WI38 (cell line): ENCODE data around the gene FAN1.

Experiments used
- H3K4me3 ChIP-seq: 2 replicates; pipeline ENCODE4 v1.5.1; 2011; ENCODE audit warnings: low read depth, mild to moderate bottlenecking, control low read depth, low read length
- TF ChIP-seq, protein P1 (sequence below): IDR thresholded peaks from 2 replicates; pipeline ENCODE4 v1.5.1; 2012; ENCODE audit warnings: low read depth, mild to moderate bottlenecking, control low read depth, low read length

Gene FAN1

DNA sequence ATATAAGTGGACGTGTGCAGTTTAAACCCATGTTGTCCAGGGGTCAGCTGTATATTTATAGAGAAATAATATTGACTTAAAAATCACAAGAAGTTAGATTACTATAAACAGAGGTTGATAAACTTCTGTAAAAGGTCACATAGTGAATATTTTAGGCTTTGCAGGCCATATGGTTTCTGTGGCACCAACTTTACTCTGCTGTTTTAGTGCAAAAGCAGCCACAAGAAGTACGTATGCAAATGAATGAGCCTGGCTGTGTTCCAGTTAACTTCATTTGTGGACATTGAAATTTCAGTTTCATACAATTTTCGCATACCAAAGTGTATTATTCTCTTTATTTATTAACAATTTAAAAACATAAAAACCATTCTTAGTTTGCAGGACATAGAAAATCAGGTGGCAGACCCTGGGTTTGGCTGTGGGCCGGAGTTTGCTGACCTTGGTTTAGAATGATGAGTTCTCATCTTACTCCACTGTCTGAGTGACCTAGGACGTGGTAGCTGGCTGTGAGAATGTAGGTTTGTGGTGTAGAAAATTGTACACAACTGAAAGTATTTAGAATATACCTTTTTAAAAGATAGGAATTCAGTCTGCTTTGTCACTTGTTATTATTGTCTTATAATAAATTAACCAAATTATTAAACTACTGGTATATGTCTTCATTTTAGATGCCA lies 16.3 kb downstream of the FAN1 start:
- no peak overlapping the region for H3K4me3 ChIP-seq
- TF ChIP-seq, protein P1, sequence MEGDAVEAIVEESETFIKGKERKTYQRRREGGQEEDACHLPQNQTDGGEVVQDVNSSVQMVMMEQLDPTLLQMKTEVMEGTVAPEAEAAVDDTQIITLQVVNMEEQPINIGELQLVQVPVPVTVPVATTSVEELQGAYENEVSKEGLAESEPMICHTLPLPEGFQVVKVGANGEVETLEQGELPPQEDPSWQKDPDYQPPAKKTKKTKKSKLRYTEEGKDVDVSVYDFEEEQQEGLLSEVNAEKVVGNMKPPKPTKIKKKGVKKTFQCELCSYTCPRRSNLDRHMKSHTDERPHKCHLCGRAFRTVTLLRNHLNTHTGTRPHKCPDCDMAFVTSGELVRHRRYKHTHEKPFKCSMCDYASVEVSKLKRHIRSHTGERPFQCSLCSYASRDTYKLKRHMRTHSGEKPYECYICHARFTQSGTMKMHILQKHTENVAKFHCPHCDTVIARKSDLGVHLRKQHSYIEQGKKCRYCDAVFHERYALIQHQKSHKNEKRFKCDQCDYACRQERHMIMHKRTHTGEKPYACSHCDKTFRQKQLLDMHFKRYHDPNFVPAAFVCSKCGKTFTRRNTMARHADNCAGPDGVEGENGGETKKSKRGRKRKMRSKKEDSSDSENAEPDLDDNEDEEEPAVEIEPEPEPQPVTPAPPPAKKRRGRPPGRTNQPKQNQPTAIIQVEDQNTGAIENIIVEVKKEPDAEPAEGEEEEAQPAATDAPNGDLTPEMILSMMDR = no peak

- TF ChIP-seq, protein P1 = no peak
- no peak overlapping the region for H3K4me3 ChIP-seq
Observed at GRCh38 chr15:30921106-30921505, 17.4 kb downstream of the FAN1 start.

DNA sequence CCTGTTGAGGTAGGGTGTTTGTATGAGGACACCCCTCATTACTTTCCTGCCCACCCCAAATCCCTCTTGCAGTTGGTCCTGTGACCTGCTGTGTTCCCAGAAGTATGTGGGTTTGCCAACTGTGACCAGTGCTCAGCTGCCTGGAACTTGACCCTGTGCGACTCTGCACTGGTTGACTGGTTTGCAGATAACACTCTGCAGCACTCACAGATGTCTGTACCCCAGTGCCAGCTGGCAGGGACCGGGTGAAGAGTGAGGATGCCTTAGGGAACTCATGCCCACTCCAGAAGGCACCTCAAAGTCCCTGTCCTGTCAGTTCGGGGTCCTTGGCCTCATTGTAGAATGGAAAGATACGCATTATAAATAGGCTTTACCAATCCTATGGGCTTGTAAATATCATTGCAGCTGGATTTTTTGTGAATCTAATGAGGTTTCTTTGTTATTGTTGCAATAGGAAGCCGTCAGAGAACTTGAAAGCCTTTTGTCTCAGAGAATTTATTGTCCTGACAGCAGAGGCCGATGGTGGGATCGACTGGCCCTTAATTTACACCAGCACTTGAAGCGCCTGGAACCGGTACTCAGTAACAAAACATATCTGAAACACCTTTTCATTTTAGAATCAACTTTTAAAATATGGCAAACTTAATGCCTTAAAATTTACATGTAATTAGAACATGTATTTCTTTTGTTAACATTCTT lies 18.2 kb downstream of the FAN1 start:
- H3K4me3 ChIP-seq = no peak overlapping the region
- TF ChIP-seq, protein P1 = no peak

GRCh38 chr15:30922480-30923311 lies 19.0 kb downstream of the FAN1 start:
- H3K4me3 ChIP-seq = no peak overlapping the region
- TF ChIP-seq, protein P1 = no peak

GRCh38 chr15:30923429-30923828 lies 19.7 kb downstream of the FAN1 start:
- TF ChIP-seq, protein P1 = no peak
- no peak overlapping the region for H3K4me3 ChIP-seq

DNA sequence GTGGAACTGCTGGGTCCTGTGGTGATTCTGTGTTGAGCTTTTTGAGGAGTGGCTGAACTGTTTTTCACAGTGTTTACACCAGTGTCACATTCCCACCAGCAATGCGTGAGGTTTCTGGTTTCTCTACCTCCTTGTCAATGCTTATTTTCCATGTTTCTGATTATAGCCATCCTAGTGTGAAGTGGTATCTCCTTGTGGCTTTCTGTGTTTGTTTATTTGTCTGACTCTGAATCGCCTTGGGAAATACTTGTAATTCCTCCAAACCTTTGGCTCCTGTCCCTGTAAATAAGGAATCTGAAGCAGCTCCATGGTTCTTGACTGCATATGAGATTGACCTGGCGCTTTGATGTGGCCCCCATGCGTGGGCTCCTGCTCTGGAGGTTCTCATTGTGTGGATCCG lies 20.6 kb downstream of the FAN1 start:
- TF ChIP-seq, protein P1 = no peak
- no peak overlapping the region for H3K4me3 ChIP-seq

DNA sequence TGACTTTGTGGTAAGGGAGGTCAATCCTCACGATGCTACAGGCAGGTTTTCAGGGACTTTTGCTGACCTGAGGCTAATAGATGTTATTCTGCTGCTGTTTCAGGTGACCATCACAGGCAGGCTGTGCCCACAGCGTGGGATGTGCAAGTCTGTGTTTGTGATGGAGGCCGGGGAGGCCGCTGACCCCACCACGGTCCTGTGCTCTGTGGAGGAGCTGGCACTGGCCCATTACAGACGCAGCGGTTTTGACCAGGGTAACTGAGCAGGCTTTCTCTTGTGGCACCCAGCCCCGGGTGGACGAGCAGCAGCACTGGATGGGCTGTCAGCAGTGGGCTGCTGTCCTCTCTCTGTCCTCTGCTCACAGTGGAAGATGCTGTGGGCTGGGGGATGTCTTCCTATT lies 22.0 kb downstream of the FAN1 start:
- TF ChIP-seq, protein P1 = no peak
- H3K4me3 ChIP-seq = no peak overlapping the region
